GM23338 (cell line): ENCODE measurements around the gene STAT1.

ENCODE experiments used
- CTCF ChIP-seq, 2 experiments: fragments of 200-600 bp in 1 of 2; sonication (generic) in 1 of 2; conservative IDR thresholded peaks; 2 replicates each; pipeline versions ENCODE4 v1.5.1 to v1.6.1; 2016 to 2017; ENCODE audit warnings: antibody characterized with exemption in 2 of 2, low read depth in 2 of 2, mild to moderate bottlenecking in 2 of 2, moderate library complexity in 1 of 2
- EZH2 ChIP-seq: fragments of 200-600 bp; sonication (generic); IDR thresholded peaks from one replicate; pipeline ENCODE4 v1.8.0; 2017; ENCODE audit warnings: antibody characterized with exemption, mild to moderate bottlenecking, low read depth; ENCODE audit not compliant: unreplicated experiment
- EZH2phosphoT487 ChIP-seq: fragments of 200-600 bp; sonication (generic); IDR thresholded peaks from one replicate; pipeline ENCODE4 v1.8.1; 2018; ENCODE audit warnings: antibody characterized with exemption; ENCODE audit not compliant: unreplicated experiment
- NANOG ChIP-seq: IDR thresholded peaks from 2 replicates; pipeline ENCODE4 v1.6.1; 2016; ENCODE audit warnings: antibody characterized with exemption, borderline replicate concordance
- POLR2AphosphoS5 ChIP-seq: IDR thresholded peaks from 2 replicates; pipeline ENCODE4 v1.6.1; 2016; ENCODE audit warnings: antibody characterized with exemption, low read depth
- REST ChIP-seq: IDR thresholded peaks from one replicate; pipeline ENCODE4 v1.6.1; 2018; ENCODE audit warnings: antibody characterized with exemption; ENCODE audit not compliant: unreplicated experiment
- STAT1 ChIP-seq: IDR thresholded peaks from one replicate; pipeline ENCODE4 v1.6.1; 2016; ENCODE audit warnings: antibody characterized with exemption; ENCODE audit not compliant: unreplicated experiment

DNA sequence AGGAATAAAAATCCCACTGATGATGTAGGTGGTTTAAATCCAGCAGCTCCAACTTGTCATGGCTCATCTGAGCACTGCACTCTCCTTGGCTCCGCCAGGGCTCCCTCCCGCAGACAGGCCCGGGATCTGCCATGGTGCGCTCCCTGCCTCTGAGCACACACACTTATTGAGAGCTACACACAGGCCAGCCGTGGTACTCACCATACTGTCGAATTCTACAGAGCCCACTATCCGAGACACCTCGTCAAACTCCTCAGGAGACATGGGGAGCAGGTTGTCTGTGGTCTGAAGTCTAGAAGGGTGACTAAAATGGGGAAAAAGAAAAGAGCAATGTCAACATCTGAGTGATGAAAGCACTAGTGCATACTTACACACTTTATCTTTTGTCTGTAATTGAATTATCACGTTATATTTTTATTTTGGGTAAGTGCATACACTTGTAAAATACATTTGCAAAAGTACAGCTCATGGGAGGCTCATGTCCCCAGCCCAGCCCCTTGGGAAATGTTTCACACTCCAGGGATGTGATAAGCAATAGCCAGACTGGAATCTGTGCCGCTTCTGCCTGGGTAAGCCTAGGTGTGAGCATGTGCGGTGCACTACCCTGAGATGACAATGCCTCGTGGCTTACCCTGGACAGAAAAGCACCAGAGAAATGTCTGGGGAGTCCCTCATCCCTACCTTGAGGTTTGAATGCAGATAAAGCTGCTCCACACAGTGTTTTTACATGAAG lies 39.2 kb downstream of the STAT1 start:
- TF ChIP-seq CTCF (conservative IDR thresholded peaks at IDR 0.05; ENCODE audit: low read depth in 2 of 2) (no peak), EZH2phosphoT487 (no peak), EZH2 (no peak), REST (no peak), STAT1 (no peak), NANOG (no peak), POLR2AphosphoS5 (no peak)
